HG03139 (cell line): Measurements from ENCODE around the gene MICOS13.

ENCODE experiments used
- ATAC-seq: cut with Tn5 transposase; IDR thresholded peaks from one replicate; pipeline ENCODE4 v1.9.1; 2021; ENCODE audit not compliant: unreplicated experiment

Gene MICOS13

DNA sequence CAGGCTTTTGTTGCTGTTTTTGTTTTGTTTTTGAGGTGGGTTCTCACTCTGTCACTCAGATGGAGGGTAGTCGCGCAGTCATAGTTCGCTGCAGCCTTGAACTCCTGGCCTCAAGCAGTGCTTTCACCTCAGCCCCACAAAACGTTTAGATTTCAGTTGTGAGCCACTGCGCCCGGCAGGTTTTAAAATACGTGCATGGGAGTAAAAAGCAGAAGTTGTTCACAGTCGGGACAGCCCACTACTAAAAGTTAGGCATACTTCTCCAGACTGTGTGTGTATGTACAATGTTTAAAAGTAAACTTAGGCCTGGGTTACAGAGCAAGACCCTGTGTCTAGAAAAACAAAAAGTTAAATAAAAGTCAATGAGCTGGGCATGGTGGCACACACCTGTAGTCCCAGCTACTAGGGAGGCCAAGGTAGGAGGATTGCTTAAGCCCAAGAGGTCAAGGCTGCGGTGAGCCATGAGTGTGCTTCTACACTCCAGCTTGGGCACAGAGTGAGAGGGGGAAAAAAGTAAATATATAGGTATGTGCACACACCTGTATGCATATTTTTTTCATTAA is 51.3 kb downstream of the MICOS13 start:
- no peak for ATAC-seq

DNA sequence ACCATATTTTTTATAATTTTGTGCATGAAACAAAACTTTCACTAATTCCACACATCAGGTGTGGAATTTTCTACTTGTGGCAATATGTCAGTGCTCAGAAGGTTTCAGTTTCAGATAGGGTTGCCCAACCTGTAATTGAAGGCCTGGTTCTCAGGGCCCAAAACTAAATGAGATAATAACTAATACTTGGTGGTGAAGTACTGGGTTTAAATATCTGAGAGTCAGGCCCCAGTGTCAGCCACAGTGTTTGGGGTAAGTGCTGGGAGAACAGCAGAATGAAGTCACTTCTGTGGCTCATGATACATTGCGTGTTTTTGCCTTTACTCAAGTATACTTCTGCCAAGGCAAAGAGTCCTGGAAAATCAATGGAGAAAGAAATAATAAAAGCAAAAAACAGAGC is 51.9 kb downstream of the MICOS13 start:
- ATAC-seq = no peak
